Endothelial cell of umbilical vein (primary cell): ENCODE results near the gene AHI1. TPM values are rescaled to one million over a fixed set of nuclear protein-coding genes. Genes with fewer than 3 reads are reported as not detected.

Experiments used
- BruUV-seq: library from RNA; stranded (reverse); fragments of 400-500 nt; replicated peaks from 2 replicates; lab custom pipeline; 2021; lab: Mats Ljungman, UMichigan
- CTCF ChIA-PET: fragments of 300-600, 350-600 bp; sonication (Branson Sonifier 250); formaldehyde crosslinking; loops from one replicate; lab custom pipeline; 2021; ENCODE audit warnings: antibody characterized with exemption, inconsistent platforms; lab: Charles Lee
- POLR2A ChIA-PET: fragments of 300-600, 350-600 bp; sonication (Branson Sonifier 250); formaldehyde crosslinking; loops from one replicate; lab custom pipeline; 2021; ENCODE audit warnings: antibody characterized with exemption, inconsistent platforms; lab: Charles Lee
- DNase-seq: peaks from one replicate; pipeline ENCODE4 v3.0.0-alpha.2; 2011; ENCODE audit warnings: low read depth, low spot score
- FAIRE-seq: peaks from 2 replicates; lab custom pipeline; 2011; peaks lifted over from hg19 to GRCh38; lab: Jason Lieb, UNC
- H2AFZ ChIP-seq: 2 replicates; pipeline ENCODE4 v1.6.0; 2012; ENCODE audit warnings: low read depth, low read length, control low read depth, inconsistent platforms
- H3K27ac ChIP-seq: 2 replicates; pipeline ENCODE4 v1.5.1; 2011; ENCODE audit warnings: low read depth, mild to moderate bottlenecking, control low read depth, low read length, moderate library complexity; ENCODE audit not compliant: insufficient read depth
- H3K27me3 ChIP-seq, 2 experiments: 2 replicates each; pipeline versions ENCODE4 v1.6.0 to v1.6.1; 2011; ENCODE audit warnings: low read length in 2 of 2, mixed read lengths in 1 of 2; ENCODE audit not compliant: control insufficient read depth in 2 of 2, insufficient read depth in 2 of 2
- H3K36me3 ChIP-seq, 2 experiments: 2 replicates in 1 of 2; 3 replicates in 1 of 2; pipeline ENCODE4 v1.5.1; 2011; ENCODE audit warnings: low read length in 2 of 2, mild to moderate bottlenecking in 1 of 2, moderate library complexity in 1 of 2; ENCODE audit not compliant: control insufficient read depth in 2 of 2, insufficient read depth in 2 of 2; ENCODE audit errors: extremely low read depth in 1 of 2
- H3K4me1 ChIP-seq: 3 replicates; pipeline ENCODE4 v1.5.1; 2011; ENCODE audit warnings: mild to moderate bottlenecking, low read length; ENCODE audit not compliant: control insufficient read depth, insufficient read depth; ENCODE audit errors: extremely low read depth
- H3K4me2 ChIP-seq: 2 replicates; pipeline ENCODE4 v1.6.1; 2011; ENCODE audit warnings: low read length, control low read depth, mixed read lengths; ENCODE audit not compliant: insufficient read depth
- H3K4me3 ChIP-seq, 3 experiments: fragments of 200-600 bp in 1 of 3; sonication (generic), shearing (Covaris generic) in 1 of 3; replicated peaks in 1 of 3; 2 replicates each; pipeline ENCODE4 v1.5.1; 2011 to 2016; ENCODE audit warnings: control low read depth in 3 of 3, low read length in 3 of 3, mild to moderate bottlenecking in 2 of 3, inconsistent platforms in 1 of 3, low read depth in 1 of 3, moderate library complexity in 1 of 3; ENCODE audit not compliant: insufficient read depth in 1 of 3
- H3K79me2 ChIP-seq: 2 replicates; pipeline ENCODE4 v1.6.0; 2012; ENCODE audit warnings: low read length, inconsistent platforms; ENCODE audit not compliant: control insufficient read depth, insufficient read depth
- H3K9ac ChIP-seq: replicated peaks from 2 replicates; pipeline ENCODE3; 2011; ENCODE audit warnings: low read length, control low read depth; ENCODE audit not compliant: insufficient read depth; ENCODE audit errors: extremely low read depth
- H3K9me1 ChIP-seq: replicated peaks from 3 replicates; pipeline ENCODE4 v1.6.0; 2011; ENCODE audit warnings: mild to moderate bottlenecking, low read length; ENCODE audit not compliant: control insufficient read depth, insufficient read depth; ENCODE audit errors: extremely low read depth
- H3K9me3 ChIP-seq: replicated peaks from 2 replicates; pipeline ENCODE4 v1.5.1; 2012; ENCODE audit warnings: low read length, inconsistent platforms; ENCODE audit not compliant: control insufficient read depth, insufficient read depth
- H4K20me1 ChIP-seq: replicated peaks from 2 replicates; pipeline ENCODE3; 2011; ENCODE audit warnings: mild to moderate bottlenecking, low read length; ENCODE audit not compliant: control insufficient read depth, insufficient read depth; ENCODE audit errors: extremely low read depth
- CTCF ChIP-seq, 2 donors: IDR thresholded peaks; 1 replicate in 1 of 2; 2 replicates in 1 of 2; pipeline ENCODE4 v1.5.1; 2011; ENCODE audit warnings: low read length in 2 of 2, mild to moderate bottlenecking in 2 of 2, moderate library complexity in 2 of 2, control low read depth in 1 of 2, inconsistent platforms in 1 of 2, low read depth in 1 of 2; ENCODE audit not compliant: insufficient read depth in 1 of 2; ENCODE audit errors: extremely low read depth in 1 of 2
- EZH2 ChIP-seq: IDR thresholded peaks from 2 replicates; pipeline ENCODE4 v1.6.1; 2012; ENCODE audit warnings: borderline replicate concordance, low read depth, mild to moderate bottlenecking, moderate library complexity, low read length, inconsistent platforms; ENCODE audit not compliant: severe bottlenecking
- FOS ChIP-seq: IDR thresholded peaks from 2 replicates; pipeline ENCODE4 v1.6.1; 2011; ENCODE audit warnings: mild to moderate bottlenecking, low read length, moderate library complexity, borderline replicate concordance; ENCODE audit not compliant: insufficient read depth
- GATA2 ChIP-seq: IDR thresholded peaks from 2 replicates; pipeline ENCODE4 v1.7.0; 2011; ENCODE audit warnings: low read depth, mild to moderate bottlenecking, moderate library complexity, mixed read lengths, low read length; ENCODE audit not compliant: insufficient read length, insufficient read depth
- JUN ChIP-seq: IDR thresholded peaks from 2 replicates; pipeline ENCODE4 v1.6.1; 2011; ENCODE audit warnings: borderline replicate concordance, low read depth; ENCODE audit not compliant: insufficient read length, insufficient read depth
- MAX ChIP-seq: IDR thresholded peaks from 2 replicates; pipeline ENCODE4 v1.6.1; 2011; ENCODE audit not compliant: insufficient read depth, insufficient read length
- MYC ChIP-seq: IDR thresholded peaks from one replicate; pipeline ENCODE4 v1.6.1; 2011; ENCODE audit warnings: mild to moderate bottlenecking, low read depth, low read length
- POLR2A ChIP-seq: IDR thresholded peaks from 2 replicates; pipeline ENCODE4 v1.6.1; 2012; ENCODE audit warnings: low read depth, mild to moderate bottlenecking, control low read depth, low read length
- POLR2AphosphoS5 ChIP-seq: IDR thresholded peaks from 2 replicates; pipeline ENCODE4 v1.6.1; 2012; ENCODE audit warnings: low read depth, mild to moderate bottlenecking, control low read depth, low read length, moderate library complexity; ENCODE audit not compliant: insufficient read depth
- dilution Hi-C: fragments of 300-500 bp; cut with MboI; formaldehyde crosslinking; loops from one replicate; pipeline ENCODE4 v1.15.0; 2019; ENCODE audit warnings: low sequenced_read_pairs; ENCODE audit not compliant: extremely low pct_ligation_motif_present
- intact Hi-C: fragments of 100-400 bp; cut with micrococcal nuclease; formaldehyde crosslinking; loops from one replicate; pipeline ENCODE4 v1.10.0; 2022
- polyA plus RNA-seq, 4 experiments: library from polyadenylated mRNA; depleted of rRNA in 3 of 4; stranded (reverse) in 3 of 4; unstranded in 1 of 4; fragments of >200 nt; gene quantifications; 2 replicates each; pipeline versions ENCODE4 v1.2.1 to v1.2.3, GENCODE V29; 2011 to 2012; ENCODE audit warnings: missing spikeins in 1 of 4
- total RNA-seq: library from RNA; stranded (reverse); gene quantifications from 2 replicates; pipeline ENCODE4 v1.2.3, GENCODE V29; 2021

The AHI1 gene
- total and polyA plus RNA-seq, 2 donors (not counting 3 experiments of a cell fraction or from before 2014, with no cell fraction given) = 5.1 to 20.7 TPM

GRCh38 chr6:135393289-135393688, 104.3 kb downstream of the AHI1 start:
- dilution Hi-C loops (no loop called here), intact Hi-C loops (no loop called here)
- DNase-seq (no peak), FAIRE-seq (no peak)
- Histone ChIP-seq H3K27me3 (no peaks in the 10 kb centered on the region), H3K9me3 (no peaks in the 10 kb centered on the region), H3K9me1 (no peaks in the 10 kb centered on the region), H3K79me2 (no peaks in the 10 kb centered on the region), H3K4me2 (no peak overlapping the region), H3K36me3 (no peaks in the 10 kb centered on the region), H3K9ac (no peak overlapping the region), H3K27ac (no peak overlapping the region), H2AFZ (no peak overlapping the region), H4K20me1 (no peaks in the 10 kb centered on the region), H3K4me1 (no peaks in the 10 kb centered on the region), H3K4me3 (no peak overlapping the region)
- TF ChIP-seq CTCF (IDR thresholded peaks at IDR 0.05; ENCODE audit: extremely low read depth in 1 of 2, insufficient read depth in 1 of 2, low read depth in 1 of 2, low read length in 2 of 2) (no peak), JUN (no peak), GATA2 (no peak), POLR2A (no peak), MAX (no peak)
- CTCF ChIA-PET = interaction anchor here (1.3 to 1.5 kb wide), 2 partner anchors 9 to 17 kb away, joined by 3 to 4 read pairs; no protein-coding TSS in a partner anchor
- no TSS peak for BruUV-seq
- POLR2A ChIA-PET = no interaction called here

GRCh38 chr6:135390458-135390857, 107.1 kb downstream of the AHI1 start:
- no peak overlapping the region for H3K4me2 ChIP-seq
- no peaks in the 10 kb centered on the region for H3K9me3 ChIP-seq
- H3K79me2 ChIP-seq = no peaks in the 10 kb centered on the region
- no TSS peak for BruUV-seq
- H3K9me1 ChIP-seq = no peaks in the 10 kb centered on the region
- dilution Hi-C loops (no loop called here), intact Hi-C loops (no loop called here)
- no peaks in the 10 kb centered on the region for H3K27me3 ChIP-seq
- H3K4me3 ChIP-seq = no peak overlapping the region
- H3K4me1 ChIP-seq = no peaks in the 10 kb centered on the region
- ChIA-PET CTCF (interaction anchor here (1.1 to 1.4 kb wide), 2 partner anchors 13 to 44 kb away, joined by 3 to 4 read pairs; no protein-coding TSS in a partner anchor), POLR2A (no interaction called here)
- no peak for TF ChIP-seq EZH2
- TF ChIP-seq POLR2AphosphoS5 = no peak
- TF ChIP-seq POLR2A = no peak
- TF ChIP-seq MAX = no peak
- no peak for TF ChIP-seq JUN
- TF ChIP-seq GATA2 = no peak
- TF ChIP-seq MYC = no peak
- no peak for TF ChIP-seq FOS
- no peak for TF ChIP-seq CTCF (IDR thresholded peaks at IDR 0.05; ENCODE audit: extremely low read depth in 1 of 2, insufficient read depth in 1 of 2, low read depth in 1 of 2, low read length in 2 of 2)
- DNase-seq (no peak), FAIRE-seq (no peak)
- H3K36me3 ChIP-seq = no peaks in the 10 kb centered on the region
- H4K20me1 ChIP-seq = no peaks in the 10 kb centered on the region
- H2AFZ ChIP-seq = no peak overlapping the region
- no peak overlapping the region for H3K9ac ChIP-seq
- no peak overlapping the region for H3K27ac ChIP-seq
